GM19043 (cell line): Measurements from ENCODE around the gene BMX.

Experiments
- ATAC-seq: cut with Tn5 transposase; IDR thresholded peaks from one replicate; pipeline ENCODE4 v1.9.1; 2021; ENCODE audit warnings: low read depth; ENCODE audit not compliant: unreplicated experiment

Gene BMX

GRCh38 chrX:15505101-15505500, 4.5 kb downstream of the BMX start:
- ATAC-seq, result no peak

GRCh38 chrX:15507005-15507404, 6.4 kb downstream of the BMX start:
- ATAC-seq, result no peak

DNA sequence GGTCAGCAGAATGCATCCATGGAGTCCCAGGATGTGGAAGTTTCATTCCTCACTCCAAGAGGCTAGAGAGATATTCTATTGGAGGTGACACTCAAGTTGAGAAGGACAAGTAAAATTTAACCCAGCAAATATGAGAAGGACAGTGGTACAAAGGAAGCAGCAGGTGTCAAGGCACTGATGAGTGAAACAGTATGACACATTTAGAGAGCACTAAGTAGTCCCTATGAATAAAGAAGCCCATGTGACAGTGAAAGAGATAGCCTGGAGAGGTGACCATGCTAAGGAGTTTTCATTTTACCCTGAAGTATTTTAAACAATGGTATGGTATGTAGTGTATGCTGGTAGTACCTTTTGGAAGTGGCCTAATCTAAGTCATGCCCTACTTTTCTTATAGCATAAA, 9.2 kb downstream of the BMX start:
- no peak for ATAC-seq

- no peak for ATAC-seq
These were observed 11.0 kb downstream of the BMX start for GRCh38 chrX:15511563-15511962.

DNA sequence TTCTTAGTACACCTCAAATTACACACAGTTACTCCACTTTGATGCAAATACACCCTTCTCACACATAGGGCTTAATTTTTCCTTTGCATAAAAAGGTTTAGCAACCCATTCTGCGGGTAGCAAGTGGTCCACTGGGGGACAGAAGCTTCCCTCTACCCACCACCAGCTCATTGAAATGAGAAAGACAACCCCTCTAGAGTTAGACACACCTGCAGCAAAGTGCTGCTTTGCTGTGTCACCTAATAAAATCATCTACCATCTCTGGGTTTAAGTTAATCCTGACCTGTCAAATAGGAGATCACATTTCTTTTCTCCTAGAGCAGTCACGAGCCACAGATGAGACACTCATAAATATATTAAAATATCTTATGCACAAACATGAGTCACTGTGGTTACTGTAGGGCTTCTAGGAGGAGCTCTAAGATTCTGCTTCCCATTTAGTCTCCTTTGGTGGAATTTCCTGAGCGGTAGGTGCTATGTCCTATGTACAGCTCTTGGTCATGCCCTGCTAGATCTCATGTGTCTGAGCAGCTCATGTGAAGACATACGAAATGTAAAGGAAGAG, 11.9 kb downstream of the BMX start:
- ATAC-seq, result no peak

- no peak for ATAC-seq
These were observed 13.7 kb downstream of the BMX start for GRCh38 chrX:15514279-15514678.

- ATAC-seq, result no peak
These were observed 15.3 kb downstream of the BMX start for GRCh38 chrX:15515931-15516330.

GRCh38 chrX:15522464-15522863, 21.9 kb downstream of the BMX start:
- no peak for ATAC-seq

DNA sequence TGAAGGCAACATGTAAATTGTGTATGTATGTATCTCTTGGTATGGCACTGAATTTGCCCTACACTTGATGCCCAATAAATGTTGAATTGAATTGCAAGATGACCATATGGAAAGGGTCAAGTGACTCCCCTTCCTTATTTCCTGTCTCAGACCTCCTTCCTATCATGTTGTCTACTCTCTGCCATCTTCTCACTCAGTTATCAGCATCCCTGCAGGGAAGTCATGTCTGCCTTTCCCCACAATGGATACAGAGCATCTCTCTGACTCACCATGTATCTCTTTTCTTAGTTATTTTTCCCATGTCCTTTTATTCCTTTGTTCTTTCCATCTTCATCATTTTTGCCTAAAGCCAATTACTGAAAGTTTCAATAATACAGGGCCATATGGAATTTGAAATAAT, 22.5 kb downstream of the BMX start:
- no peak for ATAC-seq

GRCh38 chrX:15524417-15524816, 23.8 kb downstream of the BMX start:
- no peak for ATAC-seq

DNA sequence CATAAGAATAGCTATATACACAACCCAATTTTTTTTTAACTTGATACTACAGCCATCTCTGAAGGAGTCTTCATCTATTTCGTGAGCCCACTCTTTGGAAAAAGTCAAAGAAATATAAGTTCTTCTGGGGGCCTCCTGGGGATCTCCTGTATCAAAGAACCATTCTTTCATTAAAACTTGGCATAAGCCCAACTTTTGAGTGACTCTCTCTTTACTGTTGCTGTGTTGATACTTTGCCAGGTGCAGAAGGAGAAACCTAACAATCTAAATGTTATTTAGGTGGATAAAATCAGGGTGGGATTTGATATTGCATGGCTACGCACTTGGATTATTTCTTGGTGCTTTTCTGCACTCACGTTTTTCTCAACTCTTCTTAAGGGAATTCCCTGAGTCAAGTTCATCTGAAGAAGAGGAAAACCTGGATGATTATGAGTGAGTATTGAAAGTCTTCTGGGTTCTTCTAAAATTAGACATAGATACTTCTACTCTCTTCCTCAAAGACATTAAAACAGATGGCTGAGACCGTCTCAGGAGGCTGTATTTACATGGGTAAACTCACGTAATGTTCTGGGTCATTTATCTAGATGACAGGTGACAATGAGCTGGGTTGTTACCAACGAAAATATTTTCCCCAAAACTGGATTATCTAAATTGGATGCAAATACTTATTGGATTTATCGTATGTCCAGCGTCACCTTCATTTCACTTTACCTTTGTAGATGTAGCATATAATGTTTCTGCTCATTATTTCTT, 25.2 kb downstream of the BMX start:
- ATAC-seq, result no peak

GRCh38 chrX:15529165-15529564, 28.6 kb downstream of the BMX start:
- ATAC-seq, result no peak

DNA sequence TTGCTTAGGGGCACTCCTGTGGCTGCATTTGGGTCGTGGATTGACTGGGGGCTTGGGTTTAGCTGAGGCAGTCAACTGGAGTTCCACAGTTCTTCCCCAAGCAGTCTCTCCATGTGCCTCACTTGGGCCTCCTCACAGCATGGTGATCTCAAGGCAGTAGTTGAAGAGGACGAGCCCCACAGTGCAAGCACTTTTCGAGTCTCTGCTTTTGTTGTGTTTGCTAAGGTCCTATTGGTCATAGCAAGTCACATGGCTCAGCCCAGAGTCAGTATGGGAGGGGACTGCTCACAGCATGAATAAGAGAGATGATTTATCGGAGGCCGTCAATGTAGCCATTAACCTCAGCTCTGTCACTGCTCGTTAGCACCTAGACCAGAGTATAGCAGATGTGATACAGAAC, 29.7 kb downstream of the BMX start:
- no peak for ATAC-seq

DNA sequence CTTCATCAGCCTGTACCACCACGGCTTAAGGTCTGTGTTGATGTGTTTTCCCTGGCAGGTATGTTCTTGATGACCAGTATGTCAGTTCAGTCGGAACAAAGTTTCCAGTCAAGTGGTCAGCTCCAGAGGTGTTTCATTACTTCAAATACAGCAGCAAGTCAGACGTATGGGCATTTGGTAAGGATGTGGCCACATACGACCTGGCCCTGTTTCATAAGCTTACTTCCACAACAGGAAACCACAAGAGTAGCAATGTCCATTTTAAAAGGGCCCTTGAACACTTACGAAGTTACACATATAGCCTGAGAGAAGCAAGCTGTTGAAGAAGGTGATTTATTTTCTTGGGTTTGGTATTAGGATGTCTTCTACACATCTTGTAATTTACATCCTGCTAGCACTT, 46.1 kb downstream of the BMX start:
- no peak for ATAC-seq

GRCh38 chrX:15547356-15547755, 46.7 kb downstream of the BMX start:
- no peak for ATAC-seq

DNA sequence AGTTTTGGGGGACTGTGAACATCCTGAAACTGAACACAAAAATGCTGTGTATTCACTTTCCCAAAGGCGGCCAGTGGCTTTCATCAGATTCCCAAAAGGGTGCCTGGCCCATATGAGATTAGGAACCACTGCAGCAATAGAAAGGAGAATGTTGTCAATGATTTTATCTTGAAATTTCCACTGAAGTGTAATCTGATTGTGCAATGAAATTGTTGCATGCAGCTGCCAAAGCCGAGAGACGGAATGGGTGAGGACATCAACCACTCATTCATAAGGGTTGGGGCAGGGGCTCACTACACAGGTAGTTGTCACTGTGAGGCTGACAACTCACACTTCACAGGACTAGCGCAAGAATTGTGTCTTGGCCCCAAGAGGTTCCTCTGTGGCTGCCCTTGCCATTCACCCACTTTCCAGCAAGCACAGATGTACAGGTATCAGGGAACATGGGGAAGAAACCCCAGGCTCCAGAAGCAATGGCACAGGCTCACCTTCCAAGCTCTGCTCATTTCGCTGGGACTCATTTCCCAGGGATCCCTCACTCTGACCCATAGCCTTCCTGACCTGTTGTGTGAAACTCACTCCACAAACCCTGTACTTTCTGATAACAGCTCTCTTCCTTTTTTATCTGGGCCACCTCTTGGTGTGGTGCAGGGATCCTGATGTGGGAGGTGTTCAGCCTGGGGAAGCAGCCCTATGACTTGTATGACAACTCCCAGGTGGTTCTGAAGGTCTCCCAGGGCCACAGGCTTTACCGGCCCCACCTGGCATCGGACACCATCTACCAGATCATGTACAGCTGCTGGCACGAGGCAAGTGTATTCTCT, 48.8 kb downstream of the BMX start:
- no peak for ATAC-seq

- no peak for ATAC-seq
These were observed 58.6 kb downstream of the BMX start for GRCh38 chrX:15559227-15559626.

DNA sequence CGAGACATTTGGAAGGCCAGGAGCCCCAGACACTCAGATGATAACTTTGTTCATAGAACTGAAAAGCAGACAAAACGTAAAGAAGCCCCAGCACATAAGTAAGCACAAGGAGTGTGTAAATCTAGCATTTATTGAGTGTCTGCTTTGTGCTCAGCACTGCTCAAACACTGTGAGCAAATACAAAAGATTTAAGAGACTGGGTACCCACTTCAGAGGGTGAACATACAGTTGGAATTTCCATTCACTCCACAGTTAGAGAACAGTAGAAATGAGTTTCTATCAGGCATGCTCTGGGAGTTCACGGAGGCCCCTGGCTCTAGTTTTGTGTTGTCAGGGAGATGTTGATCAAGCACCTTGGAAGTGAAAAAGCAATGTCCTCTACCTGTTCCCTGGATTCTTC, 60.3 kb downstream of the BMX start:
- ATAC-seq, result no peak

DNA sequence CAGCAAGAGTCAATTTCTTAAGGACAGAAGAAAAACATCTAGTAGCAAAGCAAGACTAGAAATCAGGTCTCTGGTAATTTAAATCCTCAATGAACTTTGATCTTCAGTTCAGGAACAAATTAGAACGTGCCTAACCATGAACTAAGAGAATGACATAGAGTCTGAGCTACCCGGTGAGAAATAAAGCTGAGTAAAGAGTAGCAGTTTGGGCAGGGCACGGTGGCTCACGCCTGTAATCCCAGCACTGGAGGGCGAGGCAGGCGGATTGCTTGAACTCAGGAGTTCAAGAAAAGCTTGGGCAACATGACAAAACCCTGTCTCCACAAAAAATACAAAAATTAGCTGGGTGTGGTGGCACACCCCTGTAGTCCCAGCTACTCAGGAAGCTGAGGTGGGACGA, 62.4 kb downstream of the BMX start:
- no peak for ATAC-seq

DNA sequence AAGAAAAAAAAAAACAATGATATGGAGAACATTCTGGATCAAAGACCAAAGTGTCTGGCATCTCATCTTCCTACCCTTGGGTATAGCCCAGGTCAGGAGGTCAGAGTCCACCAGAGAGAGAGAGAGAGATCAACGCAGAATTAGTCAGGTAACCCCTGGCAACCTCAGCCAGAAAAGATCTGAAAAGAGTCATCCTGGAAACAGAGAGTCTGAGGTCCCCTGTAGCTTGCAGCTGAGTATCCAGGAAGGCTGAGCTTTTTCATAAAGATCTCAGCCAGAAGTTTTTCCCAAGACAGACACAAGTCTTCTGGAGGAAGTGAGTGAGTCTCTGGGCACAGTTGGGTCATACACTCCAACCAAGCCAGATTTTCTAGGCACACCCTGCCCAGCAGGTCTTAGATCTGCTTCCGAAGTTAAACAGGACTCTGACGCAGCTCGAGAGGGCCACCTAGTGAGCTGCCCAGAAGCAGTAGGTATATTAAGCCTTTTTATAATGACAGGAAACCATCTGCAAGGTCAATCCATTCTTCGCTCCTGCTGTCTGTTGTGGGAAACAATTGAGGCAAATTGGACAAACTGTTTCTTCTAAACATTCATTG, 64.5 kb downstream of the BMX start:
- no peak for ATAC-seq

GRCh38 chrX:15566244-15566643, 65.6 kb downstream of the BMX start:
- no peak for ATAC-seq
